Measurements from ENCODE around the gene LRRK2.

GRCh38 chr12:40375076-40375475 is 150.3 kb downstream of the LRRK2 start:
- TF ChIP-seq CTCF (optimal IDR thresholded peaks at IDR 0.05 in 1 of 3, IDR thresholded peaks at IDR 0.05 in 1 of 3, conservative IDR thresholded peaks at IDR 0.05 in 1 of 3; ENCODE audit: extremely low read depth in 1 of 3, insufficient read depth in 2 of 3, low read length in 3 of 3) (peak; percentile 39 to 50 (median 47)), EZH2 (IDR thresholded peaks at IDR 0.05; ENCODE audit: low read length) (no peak)

Measured in keratinocyte (primary cell).